HS-27A (cell line): Measurements from ENCODE around the gene MAN2B1.
"Not testable (repeated sequence)": the region's sequence is repeated elsewhere in the genome, so short reads cannot be mapped to it uniquely, and the experiment has no call there.

Experiments used
- DNase-seq: peaks from one replicate; pipeline ENCODE4 v3.0.0-alpha.2; 2012; ENCODE audit warnings: low read depth, missing footprints

Gene MAN2B1

DNA sequence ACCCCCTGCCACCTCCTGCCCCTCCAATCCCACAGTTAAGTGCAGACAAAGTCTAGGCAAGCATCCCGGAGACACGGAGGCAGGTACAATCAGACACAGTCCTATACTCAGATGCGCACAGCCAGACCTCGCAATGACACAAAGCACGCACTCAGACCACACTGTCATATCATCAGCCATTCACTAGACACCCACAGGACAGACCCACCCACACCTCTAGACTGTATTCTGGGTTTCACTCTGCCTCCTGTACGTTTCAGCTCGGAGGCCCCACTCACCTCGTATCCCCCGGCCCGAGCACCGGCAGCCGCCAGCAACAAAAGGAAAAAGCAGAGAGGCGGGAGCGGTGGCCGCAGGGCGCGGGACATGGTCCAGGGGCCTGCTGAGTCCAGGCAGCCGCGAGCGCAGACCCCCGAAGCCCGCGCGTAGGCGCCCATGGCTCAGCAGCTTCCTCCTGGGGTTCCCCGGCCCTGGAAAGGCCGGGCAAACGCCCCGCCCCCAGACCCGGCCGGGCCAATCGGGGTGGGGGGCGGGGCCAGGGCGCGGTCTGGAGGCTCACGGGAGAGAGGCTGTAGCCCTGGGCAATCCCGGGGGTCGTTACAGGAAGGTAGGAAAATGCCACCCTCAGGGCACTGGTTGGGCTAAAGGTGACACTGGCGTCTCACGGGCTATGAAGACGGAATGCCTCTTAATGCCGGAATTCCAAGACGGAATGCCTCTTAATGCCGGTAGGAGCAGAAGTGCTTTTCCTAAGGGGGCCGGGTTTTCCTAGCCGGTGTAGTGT, at the start of gene MAN2B1, which contains the start of gene WDR83:
MAN2B1 (minus strand) TSS at position 478 of the 784 bp plus-strand sequence; CDS start at position 437, 41 bp downstream.
WDR83 (plus strand) TSS at position 543 of the 784 bp plus-strand sequence. CDS start 2,984 bp downstream, outside the sequence.
- no peak for DNase-seq

DNA sequence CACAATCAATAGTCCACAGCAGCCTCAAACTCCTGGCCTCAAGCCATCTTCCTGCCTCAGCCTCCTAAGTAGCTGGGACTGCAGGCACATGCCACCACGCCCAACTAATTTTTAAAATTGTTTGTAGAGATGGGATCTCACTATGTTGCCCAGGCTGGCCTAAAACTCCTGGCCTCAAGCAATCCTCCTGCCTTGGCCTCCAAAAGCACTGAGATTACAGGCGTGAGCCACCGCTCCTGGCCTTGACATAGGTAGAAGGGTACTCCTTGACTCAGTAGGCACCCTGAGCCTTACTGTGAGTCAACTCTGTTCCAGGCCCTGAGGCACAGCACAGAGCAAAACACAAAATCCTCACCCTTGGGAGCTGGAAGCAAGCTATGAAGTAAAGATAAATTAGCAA, 49.4 kb upstream of the MAN2B1 start:
- no peak for DNase-seq

DNA sequence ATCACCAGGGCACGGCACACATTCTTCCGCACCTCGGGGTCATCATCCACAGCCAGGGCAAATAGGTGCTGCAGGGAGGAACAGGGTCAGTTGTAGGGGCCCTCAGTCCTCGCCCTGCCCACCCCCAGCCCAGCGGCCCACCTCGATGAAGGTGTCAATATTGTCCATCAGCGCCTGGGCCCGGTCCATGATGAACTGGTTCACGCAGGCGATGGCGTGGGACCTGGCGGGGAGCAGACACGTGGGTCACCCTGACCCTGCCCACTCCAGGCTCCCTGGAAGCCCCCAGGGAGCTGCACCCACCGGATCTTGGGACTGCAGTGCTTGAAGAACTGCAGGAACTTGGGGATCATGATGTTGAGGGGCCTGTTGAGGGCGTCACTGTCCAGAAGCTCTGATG, 48.6 kb upstream of the MAN2B1 start:
- DNase-seq: no peak

DNA sequence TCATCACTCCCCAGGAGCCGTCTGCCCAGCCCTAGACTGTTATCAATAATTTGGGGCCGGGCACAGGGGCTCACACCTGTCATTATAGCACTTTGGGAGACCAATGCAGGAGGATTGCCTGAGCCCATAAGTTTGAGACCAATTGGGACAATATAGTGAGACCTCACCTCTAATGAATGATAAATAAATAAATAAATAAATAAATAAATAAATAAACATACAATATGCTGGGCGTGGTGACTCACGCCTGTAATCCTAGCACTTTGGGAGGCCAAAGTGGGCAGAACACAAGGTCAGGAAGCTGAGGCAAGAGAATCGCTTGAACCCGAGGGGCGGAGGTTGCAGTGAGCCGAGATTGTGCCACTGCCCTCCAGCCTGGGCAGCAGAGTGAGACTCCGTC, 46.8 kb upstream of the MAN2B1 start:
- not testable (repeated sequence) for DNase-seq

DNA sequence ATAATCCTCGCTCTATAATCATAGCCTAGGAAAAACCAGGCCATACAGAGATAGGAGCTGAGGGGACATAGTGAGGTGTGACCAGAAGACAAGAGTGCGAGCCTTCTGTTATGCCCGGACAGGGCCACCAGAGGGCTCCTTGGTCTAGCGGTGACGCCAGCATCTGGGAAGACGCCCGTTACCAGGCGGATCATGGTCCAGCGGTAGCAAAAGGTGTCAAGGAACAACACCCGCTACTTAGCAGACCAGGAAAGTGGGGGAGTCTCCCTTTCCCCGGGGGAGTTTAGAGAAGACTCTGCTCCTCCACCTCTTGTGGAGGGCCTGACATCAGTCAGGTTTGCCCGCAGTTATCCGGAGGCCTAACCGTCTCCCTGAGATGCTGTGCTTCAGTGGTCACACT, 45.5 kb upstream of the MAN2B1 start:
- not testable (repeated sequence) for DNase-seq

DNA sequence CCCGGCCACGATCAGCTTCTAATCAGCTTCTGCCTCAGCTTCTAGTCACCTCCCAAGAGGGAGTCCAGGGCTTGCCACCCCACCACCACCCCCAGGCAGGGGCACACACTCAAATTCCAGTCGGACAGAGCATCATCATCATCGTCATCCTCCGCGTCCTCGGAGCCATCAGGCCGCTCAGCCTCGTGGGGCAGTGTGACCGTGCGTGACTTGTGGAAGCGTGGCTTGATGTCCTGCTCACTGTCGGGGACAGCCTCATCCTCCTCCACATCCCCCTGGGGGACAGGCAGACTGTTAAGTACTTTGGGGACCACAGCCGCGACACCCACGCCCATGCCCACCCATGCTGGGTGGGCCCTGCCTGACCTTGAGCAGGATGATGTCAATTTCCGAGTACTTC, 44.6 kb upstream of the MAN2B1 start:
- DNase-seq: no peak

DNA sequence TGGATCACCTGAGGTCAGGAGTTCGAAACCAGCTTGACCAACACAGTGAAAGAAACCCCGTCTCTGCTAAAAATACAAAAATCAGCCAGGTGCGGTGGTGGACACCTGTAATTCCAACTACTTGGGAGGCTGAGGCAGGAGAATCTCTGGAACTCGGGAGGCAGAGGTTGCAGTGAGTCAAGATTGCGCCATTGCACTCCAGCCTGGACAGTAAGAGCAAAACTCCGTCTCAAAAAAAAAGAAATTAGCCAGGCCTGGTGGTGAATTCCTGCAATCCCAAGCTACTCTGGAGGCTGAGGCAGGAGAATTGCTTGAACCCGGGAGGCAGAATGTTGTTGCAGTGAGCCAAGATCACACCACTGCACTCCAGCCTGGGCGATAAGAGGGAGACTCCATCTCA, 42.1 kb upstream of the MAN2B1 start:
- no peak for DNase-seq

DNA sequence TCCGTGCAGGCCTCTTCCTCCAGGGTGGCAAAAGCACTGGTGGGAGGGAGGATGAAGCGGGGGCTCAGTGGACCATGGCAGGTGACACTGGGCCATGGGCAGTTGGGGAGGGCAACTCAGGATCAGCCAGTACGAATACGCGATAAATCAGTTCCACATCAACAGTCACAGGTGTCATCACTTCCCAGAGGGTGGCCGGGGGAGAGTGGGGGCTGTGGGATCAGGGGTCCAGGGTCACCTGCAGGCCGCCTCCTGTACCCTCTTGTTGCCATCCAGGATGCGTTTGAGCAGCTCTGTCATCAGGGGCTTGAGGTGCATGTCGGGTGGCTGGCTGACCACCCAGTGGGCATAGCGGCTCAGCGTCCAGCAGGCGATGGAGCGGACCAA, 39.8 kb upstream of the MAN2B1 start:
- DNase-seq: no peak

DNA sequence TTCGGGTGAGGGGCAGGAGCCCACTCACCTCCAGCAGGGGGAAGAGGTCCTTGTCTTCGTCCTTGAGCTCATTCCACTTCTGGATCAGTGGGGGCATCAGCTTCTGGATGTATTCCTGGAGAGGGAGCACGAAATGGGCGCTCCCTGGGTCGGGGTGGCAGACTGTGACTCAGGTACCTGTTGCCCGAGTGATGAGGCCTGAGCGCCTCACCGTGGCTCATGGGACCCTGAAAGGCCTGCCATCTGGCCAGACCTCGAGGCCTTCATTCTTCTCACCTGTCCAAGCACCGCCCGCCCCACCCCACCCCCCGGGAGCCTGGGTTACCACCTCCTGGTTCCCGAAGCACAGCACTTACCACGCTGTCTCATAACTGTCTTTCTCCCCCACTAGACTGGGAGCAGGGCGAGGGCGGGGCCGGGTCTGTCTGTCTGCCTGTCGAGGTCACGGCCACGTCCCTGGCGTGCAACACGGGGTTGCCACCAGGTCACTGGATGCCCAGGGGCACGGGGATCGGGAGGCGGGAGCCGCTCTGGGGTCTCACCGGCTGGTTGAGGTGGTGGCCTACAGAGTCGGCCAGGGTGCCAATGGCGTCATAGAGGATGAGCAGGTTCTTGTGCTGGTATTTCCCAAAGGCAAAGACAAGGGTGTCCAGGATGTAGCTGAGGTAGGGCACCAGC, 39.3 kb upstream of the MAN2B1 start:
- no peak for DNase-seq

DNA sequence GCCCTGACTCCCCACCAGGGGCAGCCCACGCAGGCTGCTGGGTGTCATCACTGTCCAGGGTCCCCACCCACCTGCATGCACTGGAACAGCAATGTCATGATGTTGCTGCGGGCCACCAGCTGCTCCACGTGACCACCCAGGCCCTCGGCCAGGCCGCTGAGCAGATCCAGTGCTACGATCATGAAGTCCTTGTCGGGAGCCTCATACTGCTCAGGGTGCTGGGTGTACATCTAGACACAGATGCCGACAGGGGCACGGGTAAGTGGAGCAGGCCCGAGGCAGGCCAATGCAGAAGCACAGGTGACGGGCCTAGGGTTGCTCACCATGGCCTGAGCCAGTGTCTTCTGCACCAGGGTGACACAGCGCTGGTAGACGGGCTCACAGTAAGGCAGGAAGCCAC, 38.6 kb upstream of the MAN2B1 start:
- DNase-seq: no peak

DNA sequence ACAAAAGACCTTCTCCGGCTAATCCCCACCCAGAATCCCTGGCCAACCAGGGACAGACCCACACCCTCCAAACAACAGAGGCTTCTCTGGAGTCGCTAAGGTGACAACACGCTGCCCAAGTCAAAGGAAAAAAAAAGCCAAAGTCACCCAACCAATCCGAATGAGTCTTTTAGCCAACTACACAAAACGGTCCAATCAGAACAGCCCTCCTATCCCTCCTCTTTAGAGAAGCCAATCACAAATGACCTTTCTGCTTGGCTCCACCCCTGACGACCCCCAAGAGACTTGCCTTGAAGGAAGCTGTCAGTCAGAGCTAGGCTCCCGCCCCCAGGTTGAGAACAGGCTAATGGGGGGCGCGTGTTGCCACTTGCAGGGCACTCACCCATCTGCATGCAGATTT, 36.5 kb upstream of the MAN2B1 start:
- no peak for DNase-seq

DNA sequence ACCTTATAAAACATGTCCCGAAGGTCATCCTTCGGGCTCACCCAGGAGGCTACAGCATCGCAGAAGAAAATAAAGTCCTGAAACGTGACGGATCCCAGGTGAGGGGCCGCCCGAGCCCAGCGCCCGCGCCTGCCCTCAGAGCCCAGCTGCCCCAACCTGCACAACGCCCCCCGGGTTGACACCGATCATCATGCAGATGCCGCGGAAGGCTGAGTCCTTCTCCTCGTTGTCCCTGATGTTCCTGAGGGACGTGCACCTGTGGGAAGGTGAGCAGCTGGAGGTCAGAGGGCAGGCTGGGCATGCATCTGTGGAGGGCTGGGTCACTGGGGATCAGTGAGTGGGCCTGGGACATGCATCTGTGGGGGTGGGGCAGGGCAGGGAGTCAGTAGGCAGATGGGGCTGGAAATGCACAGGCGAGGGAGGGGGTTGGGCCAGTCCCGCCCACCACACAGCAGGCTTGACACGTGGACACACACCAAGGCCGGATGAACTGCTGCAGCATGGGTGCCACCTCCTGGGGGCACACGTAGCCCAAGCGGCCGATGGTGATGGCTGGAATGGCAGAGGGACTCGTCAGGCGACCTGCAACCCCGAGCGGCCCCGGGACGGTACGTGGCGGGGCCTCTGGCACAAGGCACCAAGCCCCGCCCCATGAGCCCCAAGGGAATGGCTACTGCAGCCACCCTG, 35.2 kb upstream of the MAN2B1 start:
- DNase-seq: no peak

DNA sequence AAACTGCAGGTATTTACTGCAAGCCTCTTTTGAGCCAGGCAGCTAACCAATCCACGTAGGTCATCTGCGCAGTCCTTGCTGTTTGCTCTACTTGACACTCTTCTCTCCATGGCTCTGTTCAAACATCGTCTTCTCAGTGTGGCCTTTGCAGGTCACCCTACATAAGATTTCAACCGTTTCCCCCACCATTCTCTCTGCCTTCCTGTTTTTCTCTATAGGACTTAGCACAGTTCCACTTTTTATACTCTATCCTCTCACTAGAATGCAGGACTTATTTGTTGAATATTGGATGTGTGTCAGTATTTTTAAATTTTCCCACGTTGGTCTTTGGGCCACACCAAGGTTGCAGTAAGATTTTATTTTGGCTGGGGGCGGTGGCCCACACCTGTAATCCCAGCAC, 31.6 kb upstream of the MAN2B1 start:
- DNase-seq: no peak

DNA sequence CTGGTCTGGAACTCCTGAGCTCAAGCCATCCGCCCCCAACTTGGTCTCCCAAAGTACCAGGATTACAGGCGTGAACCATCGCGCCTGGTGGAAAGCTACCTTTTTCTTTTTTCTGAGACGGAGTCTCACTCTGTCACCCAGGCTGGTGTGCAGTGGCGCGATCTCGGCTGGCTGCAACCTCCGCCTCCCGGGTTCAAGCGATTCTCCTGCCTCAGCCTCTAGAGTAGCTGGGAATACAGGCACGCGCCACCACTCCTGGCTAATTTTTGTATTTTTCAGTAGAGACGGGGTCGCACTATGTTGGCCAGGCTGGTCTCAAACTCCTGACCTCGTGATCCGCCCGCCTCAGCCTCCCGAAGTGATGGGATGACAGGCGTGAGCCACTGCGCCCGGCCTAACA, 30.9 kb upstream of the MAN2B1 start:
- DNase-seq: not testable (repeated sequence)

DNA sequence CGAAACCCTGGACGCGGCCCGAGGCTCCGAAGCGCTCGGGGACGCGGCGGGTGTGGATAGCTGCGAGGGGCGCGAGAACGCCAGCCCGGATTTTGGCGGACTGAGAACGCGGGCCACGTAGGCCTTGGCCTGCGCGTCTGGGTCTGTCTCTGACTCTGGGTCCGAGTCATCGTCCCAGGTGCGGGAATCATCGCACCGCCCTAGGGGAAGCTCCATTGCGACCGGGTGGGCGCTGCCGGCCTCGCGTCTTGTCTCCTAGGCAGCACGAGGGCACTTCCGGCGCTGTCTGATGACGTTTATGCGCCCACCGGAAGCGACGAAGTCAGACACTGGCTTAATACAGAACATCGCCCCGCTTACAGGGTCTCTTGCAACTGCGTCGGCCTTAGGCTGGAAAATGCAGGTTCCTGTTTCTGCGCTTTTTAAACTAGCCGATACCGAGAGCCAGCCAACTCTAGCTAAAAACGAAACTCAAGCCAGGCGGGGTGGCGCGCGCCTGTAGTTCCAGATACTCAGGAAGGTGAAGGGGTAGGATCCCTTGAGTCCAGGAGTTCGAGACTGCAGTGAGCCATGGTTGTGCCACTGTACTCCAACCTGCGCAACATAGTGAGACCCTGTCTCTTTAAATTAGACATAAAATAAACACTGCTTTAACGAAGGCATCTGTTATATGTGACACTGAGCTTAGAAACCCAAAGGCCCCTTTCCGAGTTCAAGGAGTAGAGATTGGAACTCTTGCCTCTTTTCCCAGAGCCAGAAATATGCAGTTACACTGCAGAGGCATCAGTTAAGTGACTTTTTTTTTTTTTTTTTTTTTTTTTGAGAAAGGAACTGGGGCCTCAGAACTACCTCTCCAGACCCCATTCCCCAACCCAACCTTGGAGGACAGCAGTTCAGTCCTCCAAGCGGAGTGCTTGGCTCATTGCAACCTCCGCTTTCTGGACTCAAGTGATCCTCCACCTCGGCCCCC, 30.1 kb upstream of the MAN2B1 start, which contains the start of gene FBXW9:
FBXW9 (minus strand) TSS at position 266 of the 970 bp plus-strand sequence; CDS start at position 216, 50 bp downstream.
- peak; percentile 73 for DNase-seq

DNA sequence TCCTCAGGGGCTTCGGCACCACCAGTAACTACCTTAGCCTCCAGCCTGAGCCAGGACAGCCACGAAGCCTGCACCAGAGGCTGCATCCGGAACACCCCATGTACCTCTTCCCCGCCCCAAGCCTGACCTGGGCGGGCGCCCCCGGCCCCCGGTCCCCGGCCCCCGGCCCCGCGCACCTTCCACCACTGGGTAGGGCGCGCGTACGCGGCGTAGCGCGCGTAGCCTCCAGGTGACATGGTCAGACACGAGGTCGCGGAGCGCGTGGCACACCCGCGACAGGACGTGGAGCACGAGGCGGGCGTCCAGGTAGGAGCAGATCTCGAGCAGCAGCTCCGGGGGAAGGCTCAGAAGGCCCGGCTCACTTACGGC, 29.4 kb upstream of the MAN2B1 start:
- DNase-seq: no peak

DNA sequence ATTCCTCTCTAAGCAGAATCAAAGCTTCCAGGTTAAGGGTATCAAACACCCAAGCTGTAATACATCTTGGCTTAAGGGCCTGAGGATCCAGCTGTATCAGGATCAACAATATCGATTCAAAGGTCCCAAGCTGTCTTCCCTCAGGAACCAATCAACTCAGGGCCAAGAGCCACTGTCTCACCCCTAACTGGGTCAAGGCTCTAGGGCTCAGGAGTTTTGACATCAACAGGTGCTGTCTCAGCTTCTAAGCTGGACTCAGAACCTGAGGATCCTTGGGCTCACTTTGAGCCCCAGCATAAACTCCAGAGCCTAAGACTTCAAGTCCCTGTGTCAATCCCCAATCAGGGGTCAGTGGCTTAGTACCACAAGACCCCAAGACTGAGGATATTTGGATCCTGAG, 29.0 kb upstream of the MAN2B1 start:
- DNase-seq: no peak

DNA sequence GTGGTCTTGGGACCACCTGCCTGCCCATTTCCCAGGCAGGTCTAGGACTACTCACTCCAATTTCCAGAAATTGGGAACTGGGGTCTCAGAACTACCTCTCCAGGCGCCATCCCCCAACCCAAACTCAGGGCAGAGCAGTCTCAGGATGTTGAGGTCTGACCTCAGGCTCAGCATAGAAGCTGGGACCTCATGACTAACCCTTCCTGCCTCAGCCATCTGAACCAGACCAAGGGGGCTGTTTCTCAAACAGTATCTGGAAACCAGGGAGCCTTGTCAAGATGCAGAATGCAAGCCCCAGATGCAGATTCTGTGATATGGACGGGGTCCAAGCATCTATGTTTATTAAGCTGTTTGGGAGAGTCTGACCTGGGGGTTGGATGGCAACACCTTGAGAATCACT, 28.6 kb upstream of the MAN2B1 start:
- no peak for DNase-seq

DNA sequence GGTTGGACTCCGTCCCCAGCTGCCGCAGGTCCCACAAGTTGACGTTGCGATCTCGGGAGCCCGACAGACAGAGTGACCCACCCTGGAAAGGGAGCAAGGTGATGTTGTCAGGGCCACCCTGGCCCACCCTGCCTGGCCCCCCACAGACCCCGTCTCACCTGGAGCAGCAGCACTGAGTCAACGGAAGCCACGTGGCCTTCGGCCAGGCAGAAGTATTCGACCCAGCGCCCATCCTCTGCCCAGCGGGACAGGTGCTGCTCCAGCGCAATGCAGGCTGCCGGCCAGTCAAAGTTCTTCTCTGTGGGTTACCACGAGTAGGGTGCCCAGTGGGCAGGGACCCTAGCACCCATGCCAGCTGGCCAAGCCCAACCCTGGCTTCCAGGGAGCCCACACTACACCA, 28.1 kb upstream of the MAN2B1 start:
- DNase-seq: no peak

DNA sequence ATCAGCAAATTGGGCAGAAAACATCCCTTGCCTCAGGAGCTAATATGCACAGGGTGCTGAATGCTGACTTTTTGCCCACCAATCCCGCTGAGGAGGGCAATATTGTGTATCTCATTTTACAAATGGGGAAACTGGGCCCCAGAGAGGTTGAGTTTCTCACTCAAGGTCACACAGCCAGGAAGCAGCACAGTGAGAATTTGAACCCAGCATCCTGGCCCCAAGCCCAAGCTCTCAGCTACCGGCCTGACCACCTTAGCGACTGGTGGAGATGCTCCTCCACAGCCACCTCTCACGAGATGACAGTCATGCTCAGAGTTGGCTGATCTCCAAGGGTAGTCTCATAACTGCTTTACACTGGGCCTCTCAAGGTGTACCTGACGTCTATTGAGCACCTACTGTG, 26.4 kb upstream of the MAN2B1 start:
- no peak for DNase-seq

DNA sequence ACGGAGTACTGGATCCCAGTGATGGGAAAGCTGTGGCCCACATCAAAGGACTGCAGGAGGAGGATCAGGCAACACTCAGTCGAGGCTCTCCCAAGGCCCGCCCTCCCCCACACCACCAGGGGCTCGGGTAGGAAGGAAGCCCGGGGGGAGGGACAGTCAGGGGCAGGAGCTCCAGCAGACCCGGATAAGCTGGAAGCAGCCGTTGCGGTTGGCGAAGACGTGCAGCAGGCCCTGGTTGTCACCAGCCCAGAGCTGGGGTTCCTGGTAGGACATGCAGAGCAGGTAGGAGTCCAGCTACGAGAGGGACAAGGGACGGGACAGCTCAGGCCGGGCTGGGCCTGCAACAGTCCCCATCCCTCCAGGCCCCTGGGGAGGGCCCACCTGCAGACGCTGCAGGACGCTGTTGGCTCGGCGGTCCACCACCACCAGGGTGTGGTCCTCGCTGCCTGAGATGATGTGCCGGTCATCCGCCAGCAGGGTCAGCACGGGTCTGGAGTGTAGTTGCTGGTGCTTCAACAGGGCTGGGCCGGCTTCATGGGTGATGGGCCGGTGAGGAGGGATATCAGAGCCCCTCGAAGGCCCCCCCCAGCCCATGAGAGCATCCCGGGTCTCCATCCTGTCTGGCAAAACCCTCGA, 23.2 kb upstream of the MAN2B1 start:
- DNase-seq: no peak
